ENCODE results near the gene ESPN. TPM values are rescaled to one million over a fixed set of nuclear protein-coding genes. Genes with fewer than 3 reads are reported as not detected.

ESPN gene
- total RNA-seq, 8 experiments from 2014 or later, result 0.87 to 3.4 (median 1.4) TPM; not detected in 1

GRCh38 chr1:6476483-6476882, 51.9 kb downstream of the ESPN start:
- no peak overlapping the region for H3K4me3 ChIP-seq
- H3K27ac ChIP-seq, result no peak overlapping the region
- peaks cover 4 to 7% of the 10 kb centered on the region in 2 donors for H3K4me1 ChIP-seq (replicated peaks in 1 of 2)
- in situ Hi-C loops (cut with MboI; ENCODE audit: low pct_unique_long_range_greater_than_20kb in 2 of 9, low sequenced_read_pairs in 9 of 9, unreplicated experiment in 9 of 9), result loop anchor here in 1 of 9 experiments (25.0 kb wide), 1 partner anchor 239 kb away; the partner anchor contains the start of genes HES3 and ICMT
- no peak for ATAC-seq (replicated peaks in 6 of 8)
- WGBS, 10 experiments, result 78 to 97% (median 87%) methylated on average over 1 to 5 of the region's 5 CpGs; no CpG with 5 or more reads in 2 of the 10 experiments

DNA sequence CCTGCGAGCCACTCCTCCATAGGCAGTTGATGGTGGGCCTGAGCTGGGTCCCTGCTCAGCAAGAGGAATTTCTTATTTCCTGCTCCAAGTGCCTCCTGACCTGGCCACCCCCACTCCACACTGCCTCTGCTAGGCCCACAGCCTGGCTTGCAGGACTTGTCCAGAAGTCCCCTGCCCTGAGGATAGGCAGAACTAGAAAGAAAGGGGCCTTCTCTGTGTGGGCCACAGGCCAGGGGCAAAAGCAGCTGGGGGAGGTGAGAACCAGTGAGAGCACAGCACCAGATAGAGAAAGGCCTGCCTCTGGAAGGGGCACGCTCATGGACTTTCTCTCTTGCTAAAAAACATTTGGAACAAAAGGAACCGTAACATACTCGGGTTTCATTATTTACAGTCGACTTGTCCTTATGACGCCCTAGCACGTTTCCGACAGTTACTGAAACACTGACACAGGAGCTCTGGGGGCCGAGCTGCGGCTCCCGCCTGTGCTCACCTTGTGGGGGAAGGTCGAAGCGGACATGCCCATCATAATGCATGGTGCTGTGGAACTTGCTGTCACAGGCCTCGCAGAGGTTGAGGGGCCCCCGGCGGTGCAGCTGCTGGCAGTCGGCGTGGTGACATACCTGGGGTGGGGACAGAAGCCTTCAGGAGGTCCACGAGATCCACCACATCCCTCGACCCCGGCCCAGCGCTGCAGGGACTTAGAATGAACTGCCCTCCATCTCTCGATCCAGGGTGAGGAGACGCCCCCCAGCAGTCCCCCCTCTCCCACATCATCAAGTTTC, 52.7 kb downstream of the ESPN start:
- ATAC-seq (replicated peaks in 6 of 8), result peak in 4 of 8 experiments; percentile 13 to 26 (median 18)
- peak overlapping the region in 1 of 2 donors; percentile 7 for H3K27ac ChIP-seq
- in situ Hi-C loops (cut with MboI; ENCODE audit: low pct_unique_long_range_greater_than_20kb in 2 of 9, low sequenced_read_pairs in 9 of 9, unreplicated experiment in 9 of 9), result loop anchor here in 1 of 9 experiments (25.0 kb wide), 1 partner anchor 240 kb away; the partner anchor contains the start of genes HES3 and ICMT
- H3K4me1 ChIP-seq (replicated peaks in 1 of 2), result peaks cover 6 to 9% of the 10 kb centered on the region in 2 donors
- WGBS, 10 experiments, result 58 to 100% (median 78%) methylated on average over 1 to 17 of the region's 24 CpGs; no CpG with 5 or more reads in 3 of the 10 experiments
- no peak overlapping the region for H3K4me3 ChIP-seq

DNA sequence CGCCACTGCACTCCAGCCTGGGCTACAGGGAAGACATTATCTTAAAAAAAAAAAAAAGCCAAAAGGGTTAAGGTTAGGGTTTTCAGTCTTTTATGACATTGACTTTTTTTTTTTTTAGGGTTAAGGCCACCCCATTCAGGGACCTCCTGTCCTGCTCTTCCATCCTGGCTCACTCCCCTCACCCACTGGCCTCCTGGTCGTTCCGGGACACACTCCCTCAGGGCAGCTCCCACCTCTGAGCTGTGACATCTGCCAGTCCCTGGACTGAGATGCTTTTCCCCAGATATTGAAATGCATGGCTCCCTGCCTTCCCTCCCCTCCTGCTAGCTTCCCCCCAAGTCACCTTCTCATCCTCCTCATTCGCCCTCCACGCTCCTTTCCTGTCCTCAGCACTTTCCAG, 57.2 kb downstream of the ESPN start:
- ATAC-seq (replicated peaks in 6 of 8), result peak in 1 of 8 experiments; percentile 0
- H3K4me3 ChIP-seq, result no peak overlapping the region
- in situ Hi-C loops (cut with MboI; ENCODE audit: low pct_unique_long_range_greater_than_20kb in 2 of 9, low sequenced_read_pairs in 9 of 9, unreplicated experiment in 9 of 9), result loop anchor here in 1 of 9 experiments (25.0 kb wide), 1 partner anchor 245 kb away; the partner anchor contains the start of genes HES3 and ICMT
- no peak overlapping the region for H3K27ac ChIP-seq
- 53 to 100% (median 70%) methylated on average over 1 to 5 of the region's 5 CpGs; no CpG with 5 or more reads in 4 of the 10 experiments for WGBS, 10 experiments
- peaks cover 14 to 21% of the 10 kb centered on the region in 2 donors for H3K4me1 ChIP-seq (replicated peaks in 1 of 2)

GRCh38 chr1:6483017-6483760, 58.6 kb downstream of the ESPN start:
- WGBS, 10 experiments, result 80 to 100% (median 91%) methylated on average over 2 to 12 of the region's 14 CpGs; no CpG with 5 or more reads in 5 of the 10 experiments
- H3K27ac ChIP-seq, result no peak overlapping the region
- H3K4me3 ChIP-seq, result no peak overlapping the region
- in situ Hi-C loops (cut with MboI; ENCODE audit: low pct_unique_long_range_greater_than_20kb in 2 of 9, low sequenced_read_pairs in 9 of 9, unreplicated experiment in 9 of 9), result loop anchor here in 1 of 9 experiments (25.0 kb wide), 1 partner anchor 246 kb away; the partner anchor contains the start of genes HES3 and ICMT
- ATAC-seq (replicated peaks in 6 of 8), result no peak
- H3K4me1 ChIP-seq (replicated peaks in 1 of 2), result peaks cover 10 to 15% of the 10 kb centered on the region in 2 donors

- no peak overlapping the region for H3K4me3 ChIP-seq
- H3K4me1 ChIP-seq (replicated peaks in 1 of 2), result peaks cover 10 to 15% of the 10 kb centered on the region in 2 donors
- in situ Hi-C loops (cut with MboI; ENCODE audit: low pct_unique_long_range_greater_than_20kb in 2 of 9, low sequenced_read_pairs in 9 of 9, unreplicated experiment in 9 of 9), result loop anchor here in 1 of 9 experiments (25.0 kb wide), 1 partner anchor 246 kb away; the partner anchor contains the start of genes HES3 and ICMT
- no peak for ATAC-seq (replicated peaks in 6 of 8)
- WGBS, 10 experiments, result 95 to 100% (median 100%) methylated on average over 2 to 5 of the region's 7 CpGs; no CpG with 5 or more reads in 7 of the 10 experiments
- H3K27ac ChIP-seq, result no peak overlapping the region
These were observed 59.2 kb downstream of the ESPN start for GRCh38 chr1:6483761-6484117.

- Histone ChIP-seq H3K4me3 (peak overlapping the region; percentile 29 to 39 (median 34)), H3K4me1 (replicated peaks in 1 of 2) (peaks cover 10 to 18% of the 10 kb centered on the region in 2 donors), H3K27ac (no peak overlapping the region)
- in situ Hi-C loops (cut with MboI; ENCODE audit: low pct_unique_long_range_greater_than_20kb in 2 of 9, low sequenced_read_pairs in 9 of 9, unreplicated experiment in 9 of 9), result loop anchor here in 1 of 9 experiments (25.0 kb wide), 1 partner anchor 247 kb away; the partner anchor contains the start of genes HES3 and ICMT
- WGBS, 10 experiments, result 20 to 100% (median 43%) methylated on average over 1 to 5 of the region's 13 CpGs; no CpG with 5 or more reads in 6 of the 10 experiments
- ATAC-seq (replicated peaks in 6 of 8), result no peak
These were observed 60.2 kb downstream of the ESPN start for GRCh38 chr1:6484826-6485167.

GRCh38 chr1:6485168-6486101, 60.9 kb downstream of the ESPN start:
- Histone ChIP-seq H3K27ac (no peak overlapping the region), H3K4me3 (peak overlapping the region; percentile 29 to 39 (median 34)), H3K4me1 (replicated peaks in 1 of 2) (peaks cover 10 to 19% of the 10 kb centered on the region in 2 donors)
- peak in 1 of 8 experiments; percentile 2 for ATAC-seq (replicated peaks in 6 of 8)
- WGBS, 10 experiments, result 3% methylated on average over 8 of the region's 80 CpGs; no CpG with 5 or more reads in 9 of the 10 experiments
- in situ Hi-C loops (cut with MboI; ENCODE audit: low pct_unique_long_range_greater_than_20kb in 2 of 9, low sequenced_read_pairs in 9 of 9, unreplicated experiment in 9 of 9), result loop anchor here in 1 of 9 experiments (25.0 kb wide), 1 partner anchor 248 kb away; the partner anchor contains the start of genes HES3 and ICMT

- ATAC-seq (replicated peaks in 6 of 8), result peak; percentile 46 to 71 (median 54)
- H3K4me1 ChIP-seq (replicated peaks in 1 of 2), result peaks cover 16 to 25% of the 10 kb centered on the region in 2 donors
- in situ Hi-C loops (cut with MboI; ENCODE audit: low pct_unique_long_range_greater_than_20kb in 2 of 9, low sequenced_read_pairs in 9 of 9, unreplicated experiment in 9 of 9), result loop anchor here in 1 of 9 experiments (25.0 kb wide), 1 partner anchor 249 kb away; the partner anchor contains the start of genes HES3 and ICMT
- WGBS, 10 experiments, result 5 to 13% (median 11%) methylated on average over 2 to 7 of the region's 15 CpGs; no CpG with 5 or more reads in 6 of the 10 experiments
- H3K27ac ChIP-seq, result no peak overlapping the region
- no peak overlapping the region for H3K4me3 ChIP-seq
These were observed 61.9 kb downstream of the ESPN start for GRCh38 chr1:6486433-6487011.

- 84 to 96% (median 91%) methylated on average over 2 to 9 of the region's 14 CpGs for WGBS, 10 experiments
- ATAC-seq (replicated peaks in 6 of 8), result no peak
These were observed 63.4 kb downstream of the ESPN start for GRCh38 chr1:6487804-6488484.

DNA sequence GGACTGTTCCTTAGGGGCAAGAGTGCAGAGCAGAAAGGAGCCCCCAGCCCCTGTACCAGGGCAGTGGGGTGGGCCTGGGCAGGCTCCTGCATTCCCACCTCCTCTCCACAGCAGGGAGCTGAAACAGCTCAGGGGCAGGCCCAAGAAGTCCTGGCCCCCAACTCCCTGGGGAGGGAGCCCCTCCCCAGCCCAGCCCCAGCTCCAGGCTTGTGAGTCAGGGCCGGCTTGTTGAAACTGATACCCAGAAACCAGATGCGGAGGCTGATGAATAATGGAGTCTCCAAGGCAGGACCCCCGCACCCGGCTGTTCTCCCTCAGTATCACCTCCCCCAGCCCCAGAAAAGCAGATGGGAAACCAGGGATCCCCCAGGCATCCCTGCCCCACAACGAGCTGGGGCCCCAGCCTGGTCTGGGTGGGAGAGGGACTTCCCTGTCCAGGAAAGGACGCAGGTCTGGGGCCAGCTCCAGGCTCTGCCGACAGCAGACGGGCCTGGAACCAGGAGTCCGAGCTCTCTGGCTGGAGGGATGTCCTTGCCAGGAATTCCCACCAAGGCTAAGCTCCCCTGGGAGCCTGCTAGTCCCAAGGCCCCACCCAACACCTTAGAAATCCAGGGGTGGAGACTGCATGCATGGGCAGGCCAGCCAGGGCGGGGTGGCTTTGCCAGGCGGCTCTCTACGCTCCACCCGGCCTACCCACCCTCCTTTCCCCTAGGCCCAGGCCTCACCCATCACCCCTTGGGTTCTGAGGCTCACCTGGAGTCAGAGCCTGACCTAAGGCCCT, 64.2 kb downstream of the ESPN start:
- in situ Hi-C loops (cut with MboI; ENCODE audit: low pct_unique_long_range_greater_than_20kb in 2 of 9, low sequenced_read_pairs in 9 of 9, unreplicated experiment in 9 of 9), result loop anchor here in 1 of 9 experiments (25.0 kb wide), 1 partner anchor 251 kb away; the partner anchor contains the start of genes HES3 and ICMT
- Histone ChIP-seq H3K4me1 (replicated peaks in 1 of 2) (peaks cover 14 to 27% of the 10 kb centered on the region in 2 donors), H3K4me3 (no peak overlapping the region), H3K27ac (no peak overlapping the region)
- ATAC-seq (replicated peaks in 6 of 8), result peak in 3 of 8 experiments; percentile 7 to 20 (median 12)
- WGBS, 10 experiments, result no CpG with 5 or more reads among the region's 13 CpGs

More at GRCh38 chr1:6487804-6488484, 63.4 kb downstream of the ESPN start:
- in situ Hi-C loops (cut with MboI; ENCODE audit: low pct_unique_long_range_greater_than_20kb in 2 of 9, low sequenced_read_pairs in 9 of 9, unreplicated experiment in 9 of 9), result loop anchor here in 1 of 9 experiments (25.0 kb wide), 1 partner anchor 251 kb away; the partner anchor contains the start of genes HES3 and ICMT
- no peak overlapping the region for H3K27ac ChIP-seq
- H3K4me3 ChIP-seq, result no peak overlapping the region
- H3K4me1 ChIP-seq (replicated peaks in 1 of 2), result peaks cover 14 to 27% of the 10 kb centered on the region in 2 donors

All from motor neuron (in vitro differentiated cells).